GM23248 (cell line): ENCODE results near the gene RAD51B.

Experiments
- EZH2 ChIP-seq: fragments of 200-600 bp; sonication (generic); IDR thresholded peaks from 2 replicates; pipeline ENCODE4 v1.6.1; 2018; ENCODE audit warnings: antibody characterized with exemption, mild to moderate bottlenecking; ENCODE audit not compliant: insufficient read depth, poor library complexity, severe bottlenecking
- EZH2phosphoT487 ChIP-seq: fragments of 200-600 bp; sonication (generic); IDR thresholded peaks from 2 replicates; pipeline ENCODE4 v1.6.1; 2018; ENCODE audit warnings: antibody characterized with exemption, moderate library complexity, mild to moderate bottlenecking, low read depth; ENCODE audit not compliant: insufficient read depth

DNA sequence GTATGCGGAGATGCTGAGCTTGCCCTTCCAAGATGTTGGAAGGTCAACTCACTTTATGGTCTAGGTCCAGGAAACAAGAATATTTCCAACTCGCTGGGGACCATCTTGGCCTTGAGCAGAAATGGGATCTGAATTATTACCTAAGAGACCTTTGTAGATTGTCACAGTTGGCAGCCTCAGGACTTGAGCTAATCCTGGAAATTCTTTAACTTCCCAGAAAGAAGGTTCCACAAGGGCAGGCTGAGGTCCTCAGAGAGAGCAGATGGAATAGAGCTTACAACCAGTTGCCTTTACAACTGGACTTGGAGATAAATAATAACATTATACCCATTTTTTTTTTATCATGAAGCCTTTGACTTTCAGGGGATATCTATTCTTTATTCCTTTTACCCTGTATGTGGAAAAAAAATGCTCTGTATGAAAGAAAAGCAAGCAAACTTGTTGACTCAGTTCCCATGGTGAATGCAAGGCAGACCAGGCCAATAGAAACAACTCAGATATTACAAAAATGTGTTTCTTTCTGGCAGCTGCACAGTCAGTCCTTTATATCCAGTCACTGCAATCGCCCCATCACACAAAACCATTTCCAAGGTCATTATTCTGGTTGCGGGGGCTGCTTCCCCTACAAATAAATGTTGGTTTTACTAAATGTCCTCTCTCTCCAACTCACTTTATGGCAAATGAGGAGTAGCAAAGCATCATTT lies 571.9 kb downstream of the RAD51B start:
- TF ChIP-seq EZH2phosphoT487 (no peak), EZH2 (no peak)
